Caco-2 (cell line): ENCODE data around the gene P2RY2. TPM values are rescaled to one million over a fixed set of nuclear protein-coding genes. Genes with fewer than 3 reads are reported as not detected.
"Not testable (repeated sequence)": the region's sequence is repeated elsewhere in the genome, so short reads cannot be mapped to it uniquely, and the experiment has no call there.

Experiments used
- BruUV-seq: library from RNA; stranded (reverse); fragments of 400-500 nt; replicated peaks from 2 replicates; lab custom pipeline; 2021; lab: Mats Ljungman, UMichigan
- CTCF ChIA-PET: fragments of 300-600 bp; sonication (Branson Sonifier 250); formaldehyde crosslinking; loops from one replicate; lab custom pipeline; 2022; ENCODE audit warnings: antibody characterized with exemption; lab: Charles Lee
- POLR2A ChIA-PET: fragments of 300-600 bp; sonication (Branson Sonifier 250); formaldehyde crosslinking; loops from one replicate; lab custom pipeline; 2022; ENCODE audit warnings: antibody characterized with exemption; lab: Charles Lee
- DNase-seq, 2 experiments: peaks; one replicate each; pipeline versions ENCODE4 v3.0.0 to v3.0.0-alpha.2; 2020 to 2022
- H3K27me3 ChIP-seq: replicated peaks from 2 replicates; pipeline ENCODE4 v1.6.0; 2011; ENCODE audit warnings: low read length; ENCODE audit not compliant: control insufficient read depth, insufficient read depth
- H3K36me3 ChIP-seq: 2 replicates; pipeline ENCODE4 v1.5.1; 2011; ENCODE audit warnings: low read length; ENCODE audit not compliant: control insufficient read depth, insufficient read depth
- H3K4me1 ChIP-seq: fragments of 250-450 bp; sonication (Bioruptor Pico); 2 replicates; pipeline ENCODE4 v1.5.1; 2020; ENCODE audit warnings: mild to moderate bottlenecking
- H3K4me3 ChIP-seq: 2 replicates; pipeline ENCODE4 v1.5.1; 2011; ENCODE audit warnings: low read depth, mild to moderate bottlenecking, control low read depth, low read length
- H3K9me3 ChIP-seq: fragments of 250-450 bp; sonication (Bioruptor Pico); 2 replicates; pipeline ENCODE4 v1.5.1; 2020; ENCODE audit warnings: mild to moderate bottlenecking, moderate library complexity
- H3K27ac Mint-ChIP-seq: one replicate; pipeline ENCODE4 v1.8.0; 2022; ENCODE audit warnings: mixed read lengths; ENCODE audit not compliant: unreplicated experiment
- H3K27me3 Mint-ChIP-seq: one replicate; pipeline ENCODE4 v1.8.0; 2022; ENCODE audit warnings: mixed read lengths; ENCODE audit not compliant: insufficient read depth, unreplicated experiment
- H3K36me3 Mint-ChIP-seq: one replicate; pipeline ENCODE4 v1.8.0; 2022; ENCODE audit warnings: mild to moderate bottlenecking, mixed read lengths; ENCODE audit not compliant: insufficient read depth, unreplicated experiment
- H3K4me1 Mint-ChIP-seq: one replicate; pipeline ENCODE4 v1.8.0; 2022; ENCODE audit warnings: low read depth, mixed read lengths; ENCODE audit not compliant: unreplicated experiment
- H3K4me3 Mint-ChIP-seq: one replicate; pipeline ENCODE4 v1.8.0; 2022; ENCODE audit warnings: mild to moderate bottlenecking, moderate library complexity, mixed read lengths; ENCODE audit not compliant: unreplicated experiment
- H3K9me3 Mint-ChIP-seq: one replicate; pipeline ENCODE4 v1.8.0; 2022; ENCODE audit warnings: mixed read lengths; ENCODE audit not compliant: unreplicated experiment
- intact Hi-C: fragments of 100-400 bp; cut with micrococcal nuclease; formaldehyde crosslinking; loops from one replicate; pipeline ENCODE4 v1.10.0; 2022; ENCODE audit not compliant: unreplicated experiment
- total RNA-seq: library from RNA; stranded (reverse); gene quantifications from 2 replicates; pipeline ENCODE4 v1.2.3, GENCODE V29; 2022
- TF ChIP-seq, protein P1 (sequence below), 2 experiments: fragments of 200-600 bp in 1 of 2; IDR thresholded peaks; 1 replicate in 1 of 2; 2 replicates in 1 of 2; pipeline versions ENCODE4 v1.5.1 to v1.8.0; 2011 to 2022; ENCODE audit warnings: antibody characterized with exemption in 1 of 2, control low read depth in 1 of 2, inconsistent platforms in 1 of 2, low read depth in 1 of 2, low read length in 1 of 2, mild to moderate bottlenecking in 1 of 2, moderate library complexity in 1 of 2; ENCODE audit not compliant: insufficient read depth in 1 of 2, severe bottlenecking in 1 of 2, unreplicated experiment in 1 of 2

P2RY2 gene
- total RNA-seq, 1 experiment from 2014 or later: 10.4 TPM

DNA sequence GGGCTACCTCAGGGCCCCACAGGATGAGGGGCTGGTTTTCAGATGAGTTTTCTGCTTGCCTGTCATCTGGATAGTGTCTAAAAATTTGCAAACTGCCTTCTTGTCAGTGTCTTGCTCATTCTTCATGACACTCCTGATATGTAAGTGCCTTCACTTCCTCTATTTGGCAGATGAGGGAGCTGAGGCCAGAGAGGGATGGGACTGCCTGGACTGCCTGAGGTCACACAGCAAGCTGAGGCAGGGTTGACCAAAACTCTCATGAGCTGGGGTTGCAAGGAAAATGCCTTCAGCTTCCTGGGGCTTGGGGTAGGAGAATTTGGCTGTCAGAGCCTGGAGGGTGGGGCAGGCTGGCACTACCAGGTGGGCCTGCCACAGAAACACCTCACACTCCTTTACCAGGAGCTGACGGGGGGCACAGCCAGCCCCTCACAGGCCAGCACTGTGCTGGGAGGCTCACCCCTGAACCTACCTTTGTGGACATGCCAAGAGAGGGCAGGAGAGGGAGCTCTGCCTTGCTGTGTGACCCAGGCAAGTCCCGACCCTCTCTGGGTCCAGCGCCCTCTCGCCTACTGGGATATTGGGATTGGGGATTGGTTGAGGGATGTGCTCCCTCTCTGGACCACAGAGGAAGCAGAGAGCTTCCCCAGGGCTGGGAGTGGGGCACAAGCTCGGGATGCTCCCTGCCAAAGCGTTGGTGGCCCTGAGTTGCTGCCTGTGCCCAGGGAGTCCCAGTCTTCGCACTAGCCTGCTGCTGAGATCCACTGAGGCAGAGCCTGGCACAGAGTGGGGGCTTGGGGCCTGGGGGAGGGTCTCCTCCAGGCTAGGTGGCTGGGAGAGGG lies 52.2 kb downstream of the P2RY2 start:
- ChIA-PET POLR2A (interaction anchor here (0.6 to 1.5 kb wide), 8 partner anchors 13 to 514 kb away, joined by 3 to 8 read pairs (median 4); no protein-coding TSS in a partner anchor), CTCF (interaction anchor here (0.5 to 2.3 kb wide), 14 partner anchors 8 to 463 kb away, joined by 3 to 13 read pairs (median 6); partner anchors contain the start of gene ARHGEF17)
- intact Hi-C loops: loop anchor here (1.0 kb wide), 1 partner anchor 17 kb away; no protein-coding TSS in a partner anchor
- Mint-ChIP-seq H3K27ac (peak overlapping the region; percentile 99), H3K27me3 (no peaks in the 10 kb centered on the region), H3K4me3 (peak overlapping the region; percentile 80), H3K4me1 (peaks cover 76% of the 10 kb centered on the region), H3K36me3 (peaks cover 47% of the 10 kb centered on the region), H3K9me3 (no peaks in the 10 kb centered on the region)
- peak in 1 of 2 experiments; percentile 70 for DNase-seq
- Histone ChIP-seq H3K36me3 (peaks cover 3% of the 10 kb centered on the region; the same call in 1 of the 2 replicates), H3K9me3 (no peaks in the 10 kb centered on the region), H3K4me1 (peaks cover 72% of the 10 kb centered on the region), H3K4me3 (peak overlapping the region; percentile 16; the same call in 1 of the 2 replicates), H3K27me3 (no peaks in the 10 kb centered on the region)
- TF ChIP-seq, protein P1, sequence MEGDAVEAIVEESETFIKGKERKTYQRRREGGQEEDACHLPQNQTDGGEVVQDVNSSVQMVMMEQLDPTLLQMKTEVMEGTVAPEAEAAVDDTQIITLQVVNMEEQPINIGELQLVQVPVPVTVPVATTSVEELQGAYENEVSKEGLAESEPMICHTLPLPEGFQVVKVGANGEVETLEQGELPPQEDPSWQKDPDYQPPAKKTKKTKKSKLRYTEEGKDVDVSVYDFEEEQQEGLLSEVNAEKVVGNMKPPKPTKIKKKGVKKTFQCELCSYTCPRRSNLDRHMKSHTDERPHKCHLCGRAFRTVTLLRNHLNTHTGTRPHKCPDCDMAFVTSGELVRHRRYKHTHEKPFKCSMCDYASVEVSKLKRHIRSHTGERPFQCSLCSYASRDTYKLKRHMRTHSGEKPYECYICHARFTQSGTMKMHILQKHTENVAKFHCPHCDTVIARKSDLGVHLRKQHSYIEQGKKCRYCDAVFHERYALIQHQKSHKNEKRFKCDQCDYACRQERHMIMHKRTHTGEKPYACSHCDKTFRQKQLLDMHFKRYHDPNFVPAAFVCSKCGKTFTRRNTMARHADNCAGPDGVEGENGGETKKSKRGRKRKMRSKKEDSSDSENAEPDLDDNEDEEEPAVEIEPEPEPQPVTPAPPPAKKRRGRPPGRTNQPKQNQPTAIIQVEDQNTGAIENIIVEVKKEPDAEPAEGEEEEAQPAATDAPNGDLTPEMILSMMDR (IDR thresholded peaks at IDR 0.05; ENCODE audit: insufficient read depth in 1 of 2, low read depth in 1 of 2, low read length in 1 of 2, severe bottlenecking in 1 of 2, unreplicated experiment in 1 of 2): no peak
- no TSS peak for BruUV-seq

DNA sequence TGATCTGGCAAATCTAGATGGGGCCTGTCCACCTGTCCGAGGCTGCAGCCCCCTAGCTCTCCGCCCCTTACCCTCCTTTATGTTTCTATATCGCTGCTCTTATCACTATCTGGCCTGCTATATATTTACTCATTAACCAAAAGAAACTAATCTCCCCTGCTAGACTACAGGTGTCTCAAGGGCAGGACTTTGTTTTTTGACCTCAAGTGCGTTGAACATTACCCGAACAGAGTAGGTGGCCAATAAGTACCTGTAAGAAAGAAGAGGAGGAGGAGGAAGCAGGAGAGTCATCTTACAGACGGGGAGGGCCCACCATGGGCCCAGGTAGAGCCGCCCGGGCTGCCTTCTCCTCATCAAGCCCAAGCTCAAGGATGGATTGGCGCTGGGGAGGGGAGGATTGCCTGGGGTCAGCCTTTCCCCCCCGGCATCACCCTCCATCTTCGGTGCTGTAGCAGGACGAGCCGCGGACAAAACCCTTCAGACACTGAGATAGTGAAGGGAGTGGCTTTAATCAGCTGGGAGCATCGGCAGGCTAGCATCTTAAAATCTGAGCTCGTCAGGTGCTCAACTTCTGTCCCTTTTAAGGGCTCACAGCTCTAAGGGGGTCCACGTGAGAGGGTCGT lies 52.9 kb downstream of the P2RY2 start:
- peaks cover 76% of the 10 kb centered on the region for H3K4me1 ChIP-seq
- TSS peak; percentile 51 for BruUV-seq
- intact Hi-C loops: loop anchor here (1.0 kb wide), 1 partner anchor 18 kb away; no protein-coding TSS in a partner anchor
- no peaks in the 10 kb centered on the region for H3K9me3 ChIP-seq
- H3K27me3 ChIP-seq: no peaks in the 10 kb centered on the region
- CTCF ChIA-PET: interaction anchor here (0.9 to 2.3 kb wide), 11 partner anchors 9 to 90 kb away, joined by 3 to 13 read pairs (median 4); partner anchors contain the start of gene ARHGEF17
- POLR2A ChIA-PET: interaction anchor here (0.6 to 1.5 kb wide), 6 partner anchors 14 to 1824 kb away, joined by 3 to 8 read pairs (median 4); no protein-coding TSS in a partner anchor
- peak; percentile 73 for DNase-seq
- peak overlapping the region; percentile 99 for H3K27ac Mint-ChIP-seq
- no peaks in the 10 kb centered on the region for H3K27me3 Mint-ChIP-seq
- TF ChIP-seq, protein P1 (IDR thresholded peaks at IDR 0.05; ENCODE audit: insufficient read depth in 1 of 2, low read depth in 1 of 2, low read length in 1 of 2, severe bottlenecking in 1 of 2, unreplicated experiment in 1 of 2): no peak
- peaks cover 55% of the 10 kb centered on the region for H3K36me3 Mint-ChIP-seq
- peaks cover 3% of the 10 kb centered on the region; the same call in 1 of the 2 replicates for H3K36me3 ChIP-seq
- no peaks in the 10 kb centered on the region for H3K9me3 Mint-ChIP-seq
- H3K4me1 Mint-ChIP-seq: peaks cover 78% of the 10 kb centered on the region
- H3K4me3 Mint-ChIP-seq: peak overlapping the region; percentile 80
- peak overlapping the region; percentile 16; the same call in 1 of the 2 replicates for H3K4me3 ChIP-seq

DNA sequence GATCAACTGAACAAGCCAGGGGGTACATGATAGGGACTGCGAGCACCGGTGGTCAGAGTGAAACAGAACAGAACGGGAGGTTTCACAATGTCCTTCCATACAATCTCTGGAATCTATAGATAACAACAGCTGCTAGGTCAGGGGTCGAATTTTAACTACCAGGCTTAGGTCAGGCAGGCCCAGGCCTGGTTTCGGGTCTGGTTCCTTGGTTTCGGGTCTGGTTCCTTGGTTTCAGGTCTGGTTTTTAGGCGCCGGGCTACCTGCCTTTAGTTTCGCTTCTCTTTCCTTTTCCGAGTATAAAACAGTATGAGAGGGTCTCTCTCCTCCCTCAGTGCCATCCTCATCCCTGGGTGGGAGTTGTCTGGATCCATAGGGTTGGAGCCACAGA lies 53.4 kb downstream of the P2RY2 start:
- H3K9me3 ChIP-seq, BruUV-seq, intact Hi-C loops, H3K36me3 ChIP-seq, H3K9me3 Mint-ChIP-seq, H3K27me3 ChIP-seq, H3K27me3 Mint-ChIP-seq: not testable (repeated sequence)
- POLR2A ChIA-PET: interaction anchor here (0.5 to 1.3 kb wide), 3 partner anchors 36 to 1825 kb away, joined by 3 to 11 read pairs (median 5); no protein-coding TSS in a partner anchor
- CTCF ChIA-PET: interaction anchor here (1.0 to 2.3 kb wide), 7 partner anchors 9 to 77 kb away, joined by 3 to 11 read pairs (median 6); partner anchors contain the start of gene ARHGEF17
- Mint-ChIP-seq H3K4me1 (peaks cover 76% of the 10 kb centered on the region), H3K36me3 (peaks cover 60% of the 10 kb centered on the region), H3K27ac (peak overlapping the region; percentile 99), H3K4me3 (peak overlapping the region; percentile 80)
- DNase-seq: peak; percentile 83
- H3K4me1 ChIP-seq: peaks cover 75% of the 10 kb centered on the region
- H3K4me3 ChIP-seq: 0 out of 2 replicates have a peak overlapping the region, but pooled peaks have one; percentile 16
